Uterus (tissue), 2 donors: ENCODE results near the gene PTPRD.

Experiments
- CTCF ChIP-seq, 4 experiments: fragments of 200-600 bp in 2 of 4; fragments of 450-650 bp in 2 of 4; sonication (generic) in 2 of 4; IDR thresholded peaks; one replicate each; pipeline ENCODE4 v1.5.1; 2016 to 2019; ENCODE audit warnings: antibody characterized with exemption in 4 of 4, mild to moderate bottlenecking in 2 of 4, moderate library complexity in 1 of 4
- POLR2A ChIP-seq, 2 donors: fragments of 450-650 bp; IDR thresholded peaks; one replicate each; pipeline ENCODE4 v1.6.1; 2016; ENCODE audit warnings: antibody characterized with exemption in 2 of 2, mild to moderate bottlenecking in 1 of 2, moderate library complexity in 1 of 2

GRCh38 chr9:8660383-8660782, 1952.4 kb downstream of the PTPRD start:
- TF ChIP-seq CTCF (IDR thresholded peaks at IDR 0.05) (no peak), POLR2A (IDR thresholded peaks at IDR 0.05) (no peak)
